Activated B cell treated with CpG ODN at 0.5 μM for 24 hours (primary cell): ENCODE data around the gene DGKB. TPM values are rescaled to one million over a fixed set of nuclear protein-coding genes. Genes with fewer than 3 reads are reported as not detected.

Experiments
- ATAC-seq: fragments of 200-7000 bp; cut with Tn5 transposase; one replicate; pipeline ENCODE4 v1.10.0; 2021; ENCODE audit warnings: low read depth, mild to moderate bottlenecking, moderate library complexity
- CTCF ChIA-PET: fragments of 350-600 bp; sonication (Branson Sonifier 250); formaldehyde crosslinking; loops from one replicate; lab custom pipeline; 2021; ENCODE audit warnings: antibody characterized with exemption; lab: Charles Lee
- POLR2A ChIA-PET: fragments of 350-600 bp; sonication (Branson Sonifier 250); formaldehyde crosslinking; loops from one replicate; lab custom pipeline; 2021; ENCODE audit warnings: antibody characterized with exemption; lab: Charles Lee
- DNase-seq: peaks from one replicate; pipeline ENCODE4 v3.0.0; 2022
- H3K27ac Mint-ChIP-seq: one replicate; pipeline ENCODE4 v1.8.0; 2020; ENCODE audit warnings: mixed read lengths
- H3K27me3 Mint-ChIP-seq: one replicate; pipeline ENCODE4 v1.8.0; 2021; ENCODE audit warnings: mixed read lengths
- H3K36me3 Mint-ChIP-seq: one replicate; pipeline ENCODE4 v1.8.0; 2021; ENCODE audit warnings: low read depth, mixed read lengths
- H3K4me1 Mint-ChIP-seq: one replicate; pipeline ENCODE4 v1.8.0; 2021; ENCODE audit warnings: mixed read lengths
- H3K4me3 Mint-ChIP-seq: one replicate; pipeline ENCODE4 v1.8.0; 2020; ENCODE audit warnings: mild to moderate bottlenecking, mixed read lengths
- H3K9me3 Mint-ChIP-seq: one replicate; pipeline ENCODE4 v1.8.0; 2020; ENCODE audit warnings: mixed read lengths
- CTCF ChIP-seq: fragments of 200-600 bp; IDR thresholded peaks from one replicate; pipeline ENCODE4 v1.8.0; 2022; ENCODE audit warnings: antibody characterized with exemption, mild to moderate bottlenecking
- intact Hi-C: fragments of 100-400 bp; cut with micrococcal nuclease; formaldehyde crosslinking; loops from one replicate; pipeline ENCODE4 v1.15.1; 2024
- total RNA-seq: library from RNA; stranded (reverse); gene quantifications from 2 replicates; pipeline ENCODE4 v1.2.3, GENCODE V29; 2022

Gene DGKB
- total RNA-seq, 1 donor from 2014 or later, result not detected

DNA sequence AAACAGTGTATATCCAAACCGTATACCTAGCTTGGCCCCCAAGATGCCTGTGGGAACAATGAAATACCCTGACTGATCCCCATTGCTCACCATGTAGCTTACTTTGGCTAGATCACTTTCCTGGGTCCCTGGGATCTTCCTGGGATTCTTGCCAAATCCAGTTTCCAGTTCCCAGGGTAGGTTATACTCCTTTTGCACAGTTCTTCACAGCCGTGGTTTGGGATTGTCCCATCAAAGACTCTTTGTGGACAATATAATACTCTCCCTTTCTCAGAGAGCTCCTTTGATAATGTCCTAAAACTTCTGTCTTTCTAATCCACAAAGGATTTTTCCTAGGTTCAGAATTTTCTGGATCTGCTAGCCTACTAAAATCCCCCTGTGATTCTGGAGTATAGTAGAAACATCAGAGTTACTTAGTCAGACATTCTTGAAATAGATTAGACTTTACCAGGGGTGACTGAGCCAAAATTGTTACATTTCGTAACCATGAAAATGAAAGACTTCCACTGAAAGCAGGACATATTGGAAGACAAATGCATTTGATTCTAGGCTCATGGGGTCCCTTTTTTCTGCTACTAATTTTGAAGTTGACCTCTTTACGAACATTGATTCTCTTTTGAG, 524.8 kb downstream of the DGKB start:
- no peaks in the 10 kb centered on the region for H3K27me3 Mint-ChIP-seq
- H3K4me3 Mint-ChIP-seq, result no peak overlapping the region
- intact Hi-C loops, result no loop called here
- no peak for TF ChIP-seq CTCF
- DNase-seq (no peak), ATAC-seq (no peak)
- ChIA-PET POLR2A (no interaction called here), CTCF (no interaction called here)
- H3K36me3 Mint-ChIP-seq, result no peaks in the 10 kb centered on the region
- H3K27ac Mint-ChIP-seq, result no peak overlapping the region
- no peaks in the 10 kb centered on the region for H3K4me1 Mint-ChIP-seq
- H3K9me3 Mint-ChIP-seq, result peaks cover 3% of the 10 kb centered on the region

DNA sequence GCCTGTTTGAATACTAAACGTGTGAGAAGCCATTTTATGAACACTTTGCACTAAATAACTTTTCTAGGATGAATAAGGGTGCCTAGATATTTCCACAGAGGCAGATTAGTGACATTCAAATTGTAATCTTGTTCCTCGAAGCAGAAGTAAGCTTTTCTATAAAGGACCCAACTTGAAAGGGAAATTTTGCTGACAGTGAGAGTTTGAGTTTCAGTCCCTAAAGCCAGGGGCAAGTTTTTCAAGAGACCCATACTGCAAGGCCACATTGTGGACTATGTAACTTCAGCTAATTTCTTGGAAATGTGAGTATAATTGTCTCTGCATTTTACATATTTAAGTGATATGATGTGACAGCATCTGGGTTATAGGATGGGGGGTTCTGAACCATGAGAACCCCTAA, 525.8 kb downstream of the DGKB start:
- DNase-seq, result no peak
- intact Hi-C loops, result no loop called here
- Mint-ChIP-seq H3K27ac (no peak overlapping the region), H3K36me3 (no peaks in the 10 kb centered on the region), H3K4me1 (no peaks in the 10 kb centered on the region), H3K9me3 (peaks cover 3% of the 10 kb centered on the region), H3K4me3 (no peak overlapping the region), H3K27me3 (no peaks in the 10 kb centered on the region)
- ChIA-PET POLR2A (no interaction called here), CTCF (no interaction called here)
- TF ChIP-seq CTCF, result no peak
- ATAC-seq, result no peak

DNA sequence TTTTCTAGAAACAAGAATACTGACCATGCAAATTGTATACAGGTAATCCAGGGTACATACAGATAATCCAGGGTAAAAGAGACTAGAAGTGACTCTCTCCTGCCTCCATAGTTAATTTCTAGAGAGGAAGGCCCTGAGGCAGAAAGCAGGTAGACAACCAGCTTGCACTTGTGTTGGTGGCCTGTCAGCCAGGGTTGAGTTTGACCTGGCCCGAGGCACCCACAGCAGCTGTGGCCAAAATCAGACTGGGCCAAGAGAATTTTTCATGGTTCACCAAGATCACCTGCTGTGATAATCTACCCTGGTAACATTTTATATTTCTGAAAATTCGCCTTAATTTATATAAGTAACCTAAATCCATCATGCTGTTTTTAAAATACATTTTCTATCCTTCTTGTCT, 526.6 kb downstream of the DGKB start:
- no peaks in the 10 kb centered on the region for H3K27me3 Mint-ChIP-seq
- intact Hi-C loops, result no loop called here
- DNase-seq (no peak), ATAC-seq (no peak)
- ChIA-PET POLR2A (no interaction called here), CTCF (no interaction called here)
- no peaks in the 10 kb centered on the region for H3K36me3 Mint-ChIP-seq
- no peak overlapping the region for H3K4me3 Mint-ChIP-seq
- H3K27ac Mint-ChIP-seq, result no peak overlapping the region
- H3K9me3 Mint-ChIP-seq, result peaks cover 6% of the 10 kb centered on the region
- TF ChIP-seq CTCF, result no peak
- no peaks in the 10 kb centered on the region for H3K4me1 Mint-ChIP-seq

DNA sequence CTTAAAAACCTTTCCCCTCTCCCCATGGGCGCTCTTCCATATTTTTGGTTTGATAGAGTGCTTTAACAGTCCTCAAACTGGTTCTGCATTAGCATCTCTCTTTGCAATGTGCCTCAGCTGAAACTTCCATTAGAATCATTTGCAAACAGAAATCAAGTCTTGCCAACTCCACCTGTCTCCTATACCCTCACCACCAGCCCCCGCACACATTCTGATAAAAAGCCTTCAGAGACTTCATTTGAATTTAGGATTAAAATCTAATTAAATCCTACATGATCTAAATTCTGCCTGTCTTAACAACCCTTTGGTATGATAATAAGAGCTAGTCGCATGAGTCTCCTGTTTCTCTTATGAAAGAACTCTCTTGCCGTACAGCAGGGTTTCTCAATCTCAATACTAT, 528.2 kb downstream of the DGKB start:
- Mint-ChIP-seq H3K27ac (no peak overlapping the region), H3K36me3 (no peaks in the 10 kb centered on the region), H3K27me3 (no peaks in the 10 kb centered on the region), H3K4me3 (no peak overlapping the region), H3K9me3 (peaks cover 8% of the 10 kb centered on the region), H3K4me1 (no peaks in the 10 kb centered on the region)
- ATAC-seq (no peak), DNase-seq (no peak)
- ChIA-PET POLR2A (no interaction called here), CTCF (no interaction called here)
- intact Hi-C loops, result no loop called here
- TF ChIP-seq CTCF, result no peak

- Mint-ChIP-seq H3K9me3 (peaks cover 6% of the 10 kb centered on the region), H3K27me3 (no peaks in the 10 kb centered on the region), H3K36me3 (no peaks in the 10 kb centered on the region), H3K27ac (no peak overlapping the region), H3K4me3 (no peak overlapping the region), H3K4me1 (no peaks in the 10 kb centered on the region)
- ChIA-PET CTCF (no interaction called here), POLR2A (no interaction called here)
- no peak for DNase-seq
- intact Hi-C loops, result no loop called here
- no peak for TF ChIP-seq CTCF
- ATAC-seq, result no peak
These were observed 534.3 kb downstream of the DGKB start for GRCh38 chr7:14368285-14368684.
